Activated naive CD4-positive, alpha-beta T cell treated with Interleukin-2 at 50 U/mL for 16 hours (primary cell): Measurements from ENCODE around the gene PCDH17.

ENCODE experiments used
- DNase-seq: peaks from one replicate; pipeline ENCODE4 v3.0.0-alpha.2; 2020

Gene PCDH17

GRCh38 chr13:57635541-57636085 lies 4.1 kb downstream of the PCDH17 start:
- DNase-seq = no peak

DNA sequence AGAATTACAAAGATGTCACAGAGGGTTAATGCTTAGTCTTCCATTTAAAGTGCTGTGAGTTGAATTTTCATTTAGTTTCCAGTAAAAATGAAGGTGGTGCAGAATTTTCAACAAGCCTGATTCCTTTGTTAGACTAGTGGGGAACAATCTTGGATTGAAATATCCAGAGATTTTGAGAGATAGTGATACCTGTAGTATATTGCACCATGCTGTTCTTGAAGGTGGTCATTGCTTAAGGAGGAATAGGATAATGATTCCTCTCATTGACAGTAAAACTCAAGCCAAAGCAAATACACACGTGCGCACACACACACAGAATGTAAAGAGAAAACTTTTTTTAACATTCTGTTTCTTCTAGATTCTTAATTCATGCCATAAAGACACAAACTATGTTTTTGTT lies 5.3 kb downstream of the PCDH17 start:
- no peak for DNase-seq

DNA sequence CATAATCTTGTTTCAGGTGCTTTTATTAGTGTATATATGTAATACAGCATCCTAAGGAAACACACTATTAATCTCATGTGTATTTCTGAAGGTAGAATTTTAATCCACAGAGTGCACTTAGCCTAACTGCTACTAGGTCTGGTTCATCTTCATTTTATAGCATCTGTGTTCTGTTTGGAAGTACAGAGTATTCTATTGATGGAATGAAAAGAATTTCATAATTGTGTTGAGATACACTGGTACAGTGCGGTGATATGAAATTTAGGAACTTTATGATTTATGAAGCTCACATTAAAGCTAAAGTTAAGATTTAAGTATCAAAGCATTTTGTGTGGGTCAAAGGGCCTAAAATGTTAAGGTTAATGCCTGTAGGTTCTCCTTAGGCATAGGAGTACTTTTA lies 6.0 kb downstream of the PCDH17 start:
- DNase-seq = no peak

DNA sequence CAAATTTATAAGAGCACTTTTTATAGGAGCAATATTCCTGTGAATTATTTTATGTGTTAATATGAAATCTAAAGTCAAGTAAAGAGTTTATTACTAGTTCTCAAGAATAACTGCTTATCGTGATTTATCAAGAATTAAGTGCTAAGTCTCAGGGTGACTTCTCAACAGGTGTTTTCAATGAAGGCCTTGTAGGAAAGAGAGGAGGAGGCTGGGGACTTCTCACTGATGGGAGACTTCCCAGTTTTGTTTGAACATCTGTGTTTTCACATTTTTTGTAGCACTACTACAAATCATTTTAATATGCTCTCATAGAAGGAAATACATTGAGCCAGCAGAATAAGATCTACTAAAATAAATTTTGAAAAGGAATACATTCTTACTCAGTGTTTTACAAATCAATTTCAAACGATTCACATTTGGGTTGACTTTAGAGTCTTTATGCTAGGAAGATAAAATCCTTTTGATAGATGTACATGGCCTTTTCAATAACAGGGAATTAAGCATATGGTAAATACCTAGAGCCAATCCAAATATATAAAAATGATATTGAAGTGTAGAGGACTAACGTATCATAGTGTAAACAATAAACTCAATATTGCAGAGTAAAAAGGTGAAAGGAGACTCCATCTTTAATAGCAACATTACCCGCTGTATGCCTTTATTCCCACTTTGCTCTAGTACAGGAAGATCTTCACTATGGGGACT lies 6.8 kb downstream of the PCDH17 start:
- DNase-seq = no peak

DNA sequence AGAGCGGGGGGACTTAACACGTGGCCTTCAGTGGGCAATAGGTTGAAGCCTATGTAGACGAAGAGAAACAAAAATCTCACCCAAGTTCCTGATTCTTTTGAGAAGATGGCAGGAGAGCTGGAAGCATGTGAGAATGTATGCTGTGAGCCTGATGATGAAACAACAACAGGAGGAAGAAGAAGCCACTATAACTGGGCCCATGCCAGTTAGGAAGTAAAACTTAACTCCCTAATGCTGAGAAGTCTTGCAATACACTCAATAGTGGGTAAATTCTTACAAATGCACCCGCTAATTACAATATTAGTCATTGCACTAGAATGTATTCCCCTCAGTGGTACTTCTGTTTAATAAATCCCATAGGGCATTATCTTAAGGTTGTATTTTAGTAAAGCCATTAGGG lies 9.1 kb downstream of the PCDH17 start:
- DNase-seq = no peak

- DNase-seq = no peak
Measured at GRCh38 chr13:57641051-57641450, 9.5 kb downstream of the PCDH17 start.

DNA sequence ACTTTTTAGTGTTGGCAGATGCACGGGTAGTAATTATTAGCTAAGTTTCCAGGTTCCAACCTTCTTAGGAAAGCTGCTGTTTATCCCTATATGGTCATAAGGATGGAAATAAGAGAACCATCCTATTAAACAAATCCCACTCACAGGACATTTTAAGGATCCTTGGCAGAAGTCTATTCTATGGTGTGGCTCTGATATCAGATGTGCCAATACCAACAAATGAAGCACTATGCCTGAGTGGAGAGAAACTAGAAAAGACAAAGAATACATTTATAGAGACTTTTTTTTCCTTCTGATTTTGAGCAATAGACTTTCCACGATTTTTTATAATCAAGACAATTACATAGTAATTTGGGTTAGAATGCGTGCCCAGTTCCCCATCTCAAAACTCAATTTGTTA lies 12.6 kb downstream of the PCDH17 start:
- DNase-seq = no peak

DNA sequence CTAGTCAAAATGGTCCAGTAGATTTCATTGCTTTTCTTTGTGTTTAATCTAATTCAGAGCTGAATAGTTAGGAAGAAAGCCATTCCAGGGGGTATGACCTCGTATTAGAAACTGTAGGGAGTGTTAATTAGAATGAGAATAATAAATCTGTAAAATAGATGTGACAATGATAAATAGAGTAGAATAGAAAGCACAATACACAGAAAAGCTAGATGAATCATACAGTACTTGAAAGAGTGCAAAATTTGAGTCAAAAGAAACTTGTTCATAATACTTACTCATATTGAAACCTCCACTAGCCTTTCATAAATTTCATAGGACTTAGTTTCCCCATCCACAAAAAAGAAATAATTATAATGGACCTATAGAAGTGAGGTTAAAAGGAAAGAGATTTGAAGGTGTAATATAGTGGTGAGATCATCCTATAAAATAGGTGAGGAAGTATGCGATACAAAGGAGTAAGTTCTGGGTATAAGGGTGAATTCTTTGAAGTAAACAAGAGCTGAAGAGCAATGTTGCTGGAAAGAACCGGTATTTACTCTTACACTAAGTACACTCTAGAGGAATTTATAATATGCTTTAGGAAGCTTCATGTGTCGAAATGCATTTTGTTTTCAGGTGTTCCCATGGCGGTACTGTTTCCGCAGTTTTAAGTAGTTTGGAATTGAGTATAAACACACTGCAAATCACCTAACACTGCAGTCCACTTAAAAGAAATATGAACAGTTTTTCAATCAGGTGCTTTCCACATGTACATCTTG lies 21.9 kb downstream of the PCDH17 start:
- DNase-seq = no peak

DNA sequence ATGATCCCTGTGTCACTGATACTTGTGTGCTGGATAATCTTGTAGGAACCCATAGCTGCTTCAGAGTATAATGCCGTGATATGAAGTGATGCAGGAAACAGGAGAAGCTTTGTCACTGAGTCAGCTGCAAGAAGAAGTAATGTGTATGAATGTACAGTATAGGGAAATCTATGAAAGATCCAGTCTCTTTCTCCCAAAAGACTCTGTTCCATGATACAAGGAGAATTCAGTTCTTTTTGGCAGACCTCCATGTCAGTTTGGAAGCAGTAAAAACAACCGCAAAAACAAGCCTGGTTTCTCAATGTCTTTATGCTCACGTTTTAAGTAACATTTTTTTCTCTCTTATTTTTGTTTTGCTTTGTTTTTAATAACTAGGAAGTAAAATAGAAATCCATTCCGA lies 33.9 kb downstream of the PCDH17 start:
- no peak for DNase-seq

DNA sequence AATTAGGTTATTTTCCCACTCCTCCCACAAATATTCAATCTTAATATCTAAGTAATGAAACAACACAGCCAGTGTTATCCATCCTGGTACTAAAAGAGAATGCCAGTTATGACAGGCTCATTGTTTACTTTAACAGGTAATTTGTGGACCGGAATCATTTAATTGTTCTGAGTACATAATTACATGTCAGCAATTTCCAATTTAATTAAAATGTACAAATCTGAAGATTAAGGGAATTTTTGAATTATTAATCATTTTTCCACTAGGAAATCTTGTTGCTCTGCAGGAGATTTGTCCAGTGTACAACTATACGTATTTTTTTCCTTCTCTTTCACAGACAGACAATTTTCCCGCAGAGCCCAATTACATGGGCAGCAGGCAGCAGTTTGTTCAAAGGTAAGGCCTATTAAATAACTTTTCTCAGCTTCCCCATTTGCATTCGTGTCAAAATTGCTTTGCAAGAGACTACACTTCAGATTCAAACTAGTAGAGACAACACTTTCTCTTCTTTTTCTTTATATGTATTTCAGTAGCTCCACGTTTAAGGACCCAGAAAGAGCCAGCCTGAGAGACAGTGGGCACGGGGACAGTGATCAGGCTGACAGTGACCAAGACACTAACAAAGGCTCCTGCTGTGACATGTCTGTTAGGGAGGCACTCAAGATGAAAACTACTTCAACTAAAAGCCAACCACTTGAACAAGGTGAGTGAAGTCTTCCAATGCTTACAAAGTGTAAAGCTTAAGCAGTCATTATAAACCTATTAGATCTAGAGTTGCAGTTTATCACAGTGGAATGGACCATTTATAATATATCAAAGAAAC lies 34.8 kb downstream of the PCDH17 start:
- no peak for DNase-seq

DNA sequence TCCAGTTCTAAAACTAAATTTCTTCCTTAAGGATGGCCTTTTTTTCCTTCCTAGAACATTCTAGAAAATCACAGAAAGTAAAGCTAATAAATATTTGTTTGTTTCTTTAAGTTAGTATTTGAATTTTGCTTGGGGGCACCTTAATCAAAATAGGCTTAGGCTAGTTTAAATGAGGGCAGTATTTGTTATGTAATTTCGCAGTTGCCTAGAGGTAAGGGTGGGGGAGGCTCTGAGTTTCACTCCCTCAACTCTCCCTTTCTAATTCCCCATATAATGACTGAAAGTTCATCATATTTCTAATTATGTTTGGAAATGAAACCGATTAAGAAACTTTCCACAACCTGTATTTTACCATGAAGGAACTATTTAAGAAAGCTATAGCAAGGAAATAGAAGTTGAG lies 40.6 kb downstream of the PCDH17 start:
- DNase-seq = no peak

DNA sequence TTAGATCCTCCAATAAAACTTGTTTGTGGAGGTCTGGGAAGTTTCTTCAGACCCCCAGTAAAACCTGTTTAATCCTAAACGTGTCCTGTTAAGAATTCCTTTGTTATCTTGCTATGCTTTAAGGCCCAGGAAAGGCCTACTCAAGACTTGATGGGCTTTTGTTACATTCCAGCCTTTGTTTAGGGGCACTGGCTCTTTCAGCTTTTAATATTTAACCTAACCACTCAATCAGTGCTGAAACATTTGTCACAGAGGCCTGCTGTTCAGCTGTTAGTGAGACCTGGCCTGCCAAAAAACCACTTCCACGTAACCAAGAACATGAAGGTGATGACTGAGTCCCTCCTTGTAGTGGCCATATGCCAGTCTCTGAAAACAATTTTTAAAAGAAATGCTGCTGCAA lies 41.7 kb downstream of the PCDH17 start:
- no peak for DNase-seq

DNA sequence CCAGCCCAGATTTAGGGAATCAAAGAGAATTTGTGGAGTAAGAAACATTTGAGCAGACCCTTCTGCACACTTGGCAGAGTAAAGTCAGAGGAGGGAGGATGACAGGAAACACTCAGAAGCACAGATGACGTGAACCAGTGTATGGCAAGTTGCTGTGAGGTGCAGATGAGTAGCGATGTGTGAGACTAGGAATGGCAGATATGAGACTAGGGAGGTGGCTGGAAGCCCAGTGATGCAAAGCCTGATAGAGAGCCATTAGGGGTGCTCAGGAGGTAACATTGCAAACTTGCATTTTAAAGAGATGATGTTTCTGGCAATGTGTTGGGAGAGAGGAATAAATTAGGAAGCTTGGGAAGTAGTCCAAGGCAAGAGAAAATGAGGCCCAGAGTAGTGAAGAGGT lies 44.0 kb downstream of the PCDH17 start:
- no peak for DNase-seq

GRCh38 chr13:57680609-57681008 lies 49.1 kb downstream of the PCDH17 start:
- DNase-seq = no peak

GRCh38 chr13:57682128-57682716 lies 50.7 kb downstream of the PCDH17 start:
- DNase-seq = no peak

- no peak for DNase-seq
Measured at GRCh38 chr13:57698851-57699250, 67.3 kb downstream of the PCDH17 start.

- DNase-seq = no peak
Measured at GRCh38 chr13:57704031-57704430, 72.5 kb downstream of the PCDH17 start.

GRCh38 chr13:57716295-57716694 lies 84.8 kb downstream of the PCDH17 start:
- no peak for DNase-seq

GRCh38 chr13:57724486-57725272 lies 93.1 kb downstream of the PCDH17 start:
- no peak for DNase-seq

GRCh38 chr13:57725480-57725879 lies 93.9 kb downstream of the PCDH17 start:
- DNase-seq = no peak

GRCh38 chr13:57726981-57727380 lies 95.4 kb downstream of the PCDH17 start:
- no peak for DNase-seq

- DNase-seq = no peak
Measured at GRCh38 chr13:57734306-57734705, 102.8 kb downstream of the PCDH17 start.
